Suppressor macrophage (primary cell): ENCODE data around the gene IYD.
"Not testable (repeated sequence)": the region's sequence is repeated elsewhere in the genome, so short reads cannot be mapped to it uniquely, and the experiment has no call there.

Experiments used
- DNase-seq, 4 experiments: peaks; one replicate each; pipeline ENCODE4 v3.0.0-alpha.2; 2020 to 2022

IYD gene

GRCh38 chr6:150352321-150353296, 16.2 kb upstream of the IYD start:
- peak in 3 of 4 experiments; percentile 3 to 26 (median 6) for DNase-seq

- DNase-seq = no peak
These were observed 15.4 kb upstream of the IYD start for GRCh38 chr6:150353445-150353844.

- DNase-seq = no peak
These were observed 13.8 kb upstream of the IYD start for GRCh38 chr6:150354754-150355571.

GRCh38 chr6:150355932-150356331, 12.9 kb upstream of the IYD start:
- no peak for DNase-seq

- DNase-seq = no peak
These were observed 6.9 kb upstream of the IYD start for GRCh38 chr6:150361876-150362275.

- DNase-seq = no peak
These were observed 5.1 kb upstream of the IYD start for GRCh38 chr6:150363733-150364132.

GRCh38 chr6:150366118-150366778, 2.6 kb upstream of the IYD start:
- DNase-seq = no peak

GRCh38 chr6:150369408-150369807, 596 bp downstream of the IYD start:
- no peak for DNase-seq

- DNase-seq = no peak
These were observed 1.3 kb downstream of the IYD start for GRCh38 chr6:150370112-150370511.

- DNase-seq = no peak
These were observed 2.5 kb downstream of the IYD start for GRCh38 chr6:150371356-150371755.

- DNase-seq = no peak
These were observed 3.2 kb downstream of the IYD start for GRCh38 chr6:150372051-150372450.

- DNase-seq = no peak
These were observed 4.5 kb downstream of the IYD start for GRCh38 chr6:150373260-150373701.

GRCh38 chr6:150374346-150374745, 5.5 kb downstream of the IYD start:
- DNase-seq = not testable (repeated sequence)

- DNase-seq = no peak
These were observed 8.5 kb downstream of the IYD start for GRCh38 chr6:150377211-150377781.

- no peak for DNase-seq
These were observed 11.4 kb downstream of the IYD start for GRCh38 chr6:150380256-150380655.

- no peak for DNase-seq
These were observed 13.4 kb downstream of the IYD start for GRCh38 chr6:150382171-150382570.

- DNase-seq = no peak
These were observed 22.6 kb downstream of the IYD start for GRCh38 chr6:150391414-150391813.

- no peak for DNase-seq
These were observed 23.1 kb downstream of the IYD start for GRCh38 chr6:150391890-150392289.

- no peak for DNase-seq
These were observed 23.8 kb downstream of the IYD start for GRCh38 chr6:150392452-150393220.

- no peak for DNase-seq
These were observed 25.5 kb downstream of the IYD start for GRCh38 chr6:150394053-150394898.

GRCh38 chr6:150394899-150395295, 26.1 kb downstream of the IYD start:
- DNase-seq = no peak
